ENCODE data around the gene VAV3. TPM values are rescaled to one million over a fixed set of nuclear protein-coding genes. Genes with fewer than 3 reads are reported as not detected.
A peak's percentile ranks its signal among the peaks of the same experiment; 100 is the strongest.

The VAV3 gene
- total RNA-seq, 4 donors from 2014 or later, result 44.1 to 123 (median 111) TPM

GRCh38 chr1:107963601-107964335, 1.2 kb downstream of the VAV3 start:
- TF ChIP-seq POLR2A (IDR thresholded peaks at IDR 0.05) (peak; percentile 9), POLR2AphosphoS5 (IDR thresholded peaks at IDR 0.05) (no peak)

GRCh38 chr1:107963008-107963407, 2.0 kb downstream of the VAV3 start:
- intact Hi-C loops (cut with DNase I; ENCODE audit: low total_unique reads), result no loop called here
- no peak for TF ChIP-seq POLR2A (IDR thresholded peaks at IDR 0.05)
- TF ChIP-seq, protein P1, sequence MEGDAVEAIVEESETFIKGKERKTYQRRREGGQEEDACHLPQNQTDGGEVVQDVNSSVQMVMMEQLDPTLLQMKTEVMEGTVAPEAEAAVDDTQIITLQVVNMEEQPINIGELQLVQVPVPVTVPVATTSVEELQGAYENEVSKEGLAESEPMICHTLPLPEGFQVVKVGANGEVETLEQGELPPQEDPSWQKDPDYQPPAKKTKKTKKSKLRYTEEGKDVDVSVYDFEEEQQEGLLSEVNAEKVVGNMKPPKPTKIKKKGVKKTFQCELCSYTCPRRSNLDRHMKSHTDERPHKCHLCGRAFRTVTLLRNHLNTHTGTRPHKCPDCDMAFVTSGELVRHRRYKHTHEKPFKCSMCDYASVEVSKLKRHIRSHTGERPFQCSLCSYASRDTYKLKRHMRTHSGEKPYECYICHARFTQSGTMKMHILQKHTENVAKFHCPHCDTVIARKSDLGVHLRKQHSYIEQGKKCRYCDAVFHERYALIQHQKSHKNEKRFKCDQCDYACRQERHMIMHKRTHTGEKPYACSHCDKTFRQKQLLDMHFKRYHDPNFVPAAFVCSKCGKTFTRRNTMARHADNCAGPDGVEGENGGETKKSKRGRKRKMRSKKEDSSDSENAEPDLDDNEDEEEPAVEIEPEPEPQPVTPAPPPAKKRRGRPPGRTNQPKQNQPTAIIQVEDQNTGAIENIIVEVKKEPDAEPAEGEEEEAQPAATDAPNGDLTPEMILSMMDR (IDR thresholded peaks at IDR 0.05), result no peak
- TF ChIP-seq POLR2AphosphoS5 (IDR thresholded peaks at IDR 0.05), result no peak
- no peak for TF ChIP-seq EP300 (IDR thresholded peaks at IDR 0.05; ENCODE audit: low read depth)
- Histone ChIP-seq H3K27me3 (peaks cover 47% of the 10 kb centered on the region), H3K4me3 (peak overlapping the region in 1 of 4 donors; percentile 51), H3K27ac (peak overlapping the region in 1 of 4 donors; percentile 65), H3K36me3 (no peaks in the 10 kb centered on the region), H3K9me3 (no peaks in the 10 kb centered on the region), H3K4me1 (peaks cover 0 to 14% (median 9%) of the 10 kb centered on the region in 4 donors)
- WGBS, 2 donors (ENCODE audit: low coverage in 1 of 2), result 25 to 39% methylated on average over 4 to 5 of the region's 5 CpGs
- in situ Hi-C loops (cut with MboI; ENCODE audit: low pct_ligation_motif_present in 1 of 4, low pct_unique_long_range_greater_than_20kb in 1 of 4, low sequenced_read_pairs in 3 of 4), result no loop called here
- no peak for DNase-seq

More at GRCh38 chr1:107963601-107964335, 1.2 kb downstream of the VAV3 start:
- Histone ChIP-seq H3K4me3 (peak overlapping the region in 3 of 4 donors; percentile 36 to 51 (median 42)), H3K36me3 (no peaks in the 10 kb centered on the region), H3K27me3 (peaks cover 47% of the 10 kb centered on the region), H3K9me3 (no peaks in the 10 kb centered on the region), H3K27ac (peak overlapping the region; percentile 45 to 65 (median 64)), H3K4me1 (peaks cover 0 to 14% (median 9%) of the 10 kb centered on the region in 4 donors)
- in situ Hi-C loops (cut with MboI; ENCODE audit: low pct_ligation_motif_present in 1 of 4, low pct_unique_long_range_greater_than_20kb in 1 of 4, low sequenced_read_pairs in 3 of 4), result no loop called here
- intact Hi-C loops (cut with DNase I; ENCODE audit: low total_unique reads), result no loop called here
- peak; percentile 34 for DNase-seq
- WGBS, 2 donors (ENCODE audit: low coverage in 1 of 2), result 0 to 4% methylated on average over 6 to 21 of the region's 21 CpGs

GRCh38 chr1:107954719-107955415, 10.1 kb downstream of the VAV3 start:
- H3K36me3 ChIP-seq, result no peaks in the 10 kb centered on the region
- intact Hi-C loops (cut with DNase I; ENCODE audit: low total_unique reads), result no loop called here
- H3K27me3 ChIP-seq, result no peaks in the 10 kb centered on the region
- WGBS, 2 donors (ENCODE audit: low coverage in 1 of 2), result 87 to 93% methylated on average over 5 to 6 of the region's 6 CpGs
- no peaks in the 10 kb centered on the region for H3K9me3 ChIP-seq
- TF ChIP-seq, protein P1 (IDR thresholded peaks at IDR 0.05), result no peak
- TF ChIP-seq POLR2AphosphoS5 (IDR thresholded peaks at IDR 0.05) (no peak), POLR2A (IDR thresholded peaks at IDR 0.05) (no peak), EP300 (IDR thresholded peaks at IDR 0.05; ENCODE audit: low read depth) (no peak)
- in situ Hi-C loops (cut with MboI; ENCODE audit: low pct_ligation_motif_present in 1 of 4, low pct_unique_long_range_greater_than_20kb in 1 of 4, low sequenced_read_pairs in 3 of 4), result no loop called here
- no peak overlapping the region for H3K4me3 ChIP-seq
- peaks cover 0 to 10% (median 0%) of the 10 kb centered on the region in 4 donors for H3K4me1 ChIP-seq
- H3K27ac ChIP-seq, result no peak overlapping the region
- DNase-seq, result no peak

- in situ Hi-C loops (cut with MboI; ENCODE audit: low pct_ligation_motif_present in 1 of 4, low pct_unique_long_range_greater_than_20kb in 1 of 4, low sequenced_read_pairs in 3 of 4), result no loop called here
- intact Hi-C loops (cut with DNase I; ENCODE audit: low total_unique reads), result no loop called here
- H3K4me3 ChIP-seq, result no peak overlapping the region
- TF ChIP-seq, protein P1 (IDR thresholded peaks at IDR 0.05), result no peak
- TF ChIP-seq EP300 (IDR thresholded peaks at IDR 0.05; ENCODE audit: low read depth) (no peak), POLR2AphosphoS5 (IDR thresholded peaks at IDR 0.05) (no peak), POLR2A (IDR thresholded peaks at IDR 0.05) (no peak)
- H3K27me3 ChIP-seq, result no peaks in the 10 kb centered on the region
- no peak overlapping the region for H3K27ac ChIP-seq
- peaks cover 0 to 10% (median 0%) of the 10 kb centered on the region in 4 donors for H3K4me1 ChIP-seq
- no peak for DNase-seq
- no peaks in the 10 kb centered on the region for H3K36me3 ChIP-seq
- H3K9me3 ChIP-seq, result no peaks in the 10 kb centered on the region
Observed at GRCh38 chr1:107954126-107954525, 10.9 kb downstream of the VAV3 start.

Measured in transverse colon (tissue), 4 donors.